ENCODE results near the gene DRC7. TPM values are rescaled to one million over a fixed set of nuclear protein-coding genes. Genes with fewer than 3 reads are reported as not detected.

The DRC7 gene
- total and polyA plus RNA-seq, 7 donors = not detected

GRCh38 chr16:57696240-57696639 lies 1.6 kb downstream of the DRC7 start:
- H3K27me3 ChIP-seq (ENCODE audit: insufficient read depth in 3 of 3, low read length in 2 of 3) = peaks cover 0 to 3% (median 0%) of the 10 kb centered on the region in 3 donors
- no peaks in the 10 kb centered on the region for H3K36me3 ChIP-seq (ENCODE audit: insufficient read depth in 1 of 2, low read depth in 1 of 2)
- H3K27ac ChIP-seq = no peak overlapping the region
- no peaks in the 10 kb centered on the region for H3K9me3 ChIP-seq
- no peaks in the 10 kb centered on the region for H3K4me1 ChIP-seq
- no peak for TF ChIP-seq CTCF (IDR thresholded peaks at IDR 0.05)
- intact Hi-C loops (cut with DNase I) = no loop called here
- no peak overlapping the region for H3K4me3 ChIP-seq
- ATAC-seq = no peak
- DNase-seq = no peak
- 87 to 93% (median 90%) methylated on average over 7 of the region's 7 CpGs for WGBS, 3 donors

GRCh38 chr16:57697896-57698537 lies 3.4 kb downstream of the DRC7 start:
- 92 to 93% (median 93%) methylated on average over 17 of the region's 17 CpGs for WGBS, 3 donors
- no peak for ATAC-seq

GRCh38 chr16:57698812-57699405 lies 4.3 kb downstream of the DRC7 start:
- 86 to 93% (median 88%) methylated on average over 16 of the region's 16 CpGs for WGBS, 3 donors
- intact Hi-C loops (cut with DNase I) = no loop called here

More at GRCh38 chr16:57697896-57698537, 3.4 kb downstream of the DRC7 start:
- Histone ChIP-seq H3K27ac (no peak overlapping the region), H3K36me3 (ENCODE audit: insufficient read depth in 1 of 2, low read depth in 1 of 2) (no peaks in the 10 kb centered on the region), H3K9me3 (no peaks in the 10 kb centered on the region), H3K4me1 (no peaks in the 10 kb centered on the region), H3K27me3 (ENCODE audit: insufficient read depth in 3 of 3, low read length in 2 of 3) (peaks cover 0 to 3% (median 0%) of the 10 kb centered on the region in 3 donors), H3K4me3 (no peak overlapping the region)
- no peak for TF ChIP-seq CTCF (IDR thresholded peaks at IDR 0.05)
- no peak for DNase-seq
- intact Hi-C loops (cut with DNase I) = no loop called here

GRCh38 chr16:57699481-57699880 lies 4.9 kb downstream of the DRC7 start:
- intact Hi-C loops (cut with DNase I) = no loop called here
- WGBS, 3 donors = 81 to 87% (median 84%) methylated on average over 3 of the region's 3 CpGs
- H3K27ac ChIP-seq = no peak overlapping the region
- TF ChIP-seq CTCF (IDR thresholded peaks at IDR 0.05) = no peak
- no peaks in the 10 kb centered on the region for H3K9me3 ChIP-seq
- ATAC-seq = no peak
- no peaks in the 10 kb centered on the region for H3K36me3 ChIP-seq (ENCODE audit: insufficient read depth in 1 of 2, low read depth in 1 of 2)
- H3K27me3 ChIP-seq (ENCODE audit: insufficient read depth in 3 of 3, low read length in 2 of 3) = peaks cover 0 to 3% (median 0%) of the 10 kb centered on the region in 3 donors
- H3K4me3 ChIP-seq = no peak overlapping the region
- no peak for DNase-seq
- no peaks in the 10 kb centered on the region for H3K4me1 ChIP-seq

More at GRCh38 chr16:57698812-57699405, 4.3 kb downstream of the DRC7 start:
- DNase-seq (no peak), ATAC-seq (no peak)
- Histone ChIP-seq H3K9me3 (no peaks in the 10 kb centered on the region), H3K4me3 (no peak overlapping the region), H3K27ac (no peak overlapping the region), H3K36me3 (ENCODE audit: insufficient read depth in 1 of 2, low read depth in 1 of 2) (no peaks in the 10 kb centered on the region), H3K4me1 (no peaks in the 10 kb centered on the region), H3K27me3 (ENCODE audit: insufficient read depth in 3 of 3, low read length in 2 of 3) (peaks cover 0 to 3% (median 0%) of the 10 kb centered on the region in 3 donors)
- no peak for TF ChIP-seq CTCF (IDR thresholded peaks at IDR 0.05)

Measured in psoas muscle (tissue), 8 donors.